GM12873 (cell line): ENCODE measurements around the gene MYL4.

Experiments used
- CTCF ChIP-seq: IDR thresholded peaks from 2 replicates; pipeline ENCODE4 v1.5.1; 2012; ENCODE audit warnings: low read depth, mild to moderate bottlenecking, moderate library complexity, low read length, control low read depth; ENCODE audit not compliant: insufficient read depth; ENCODE audit errors: missing control alignments

The MYL4 gene

GRCh38 chr17:47267354-47267828 lies 58.2 kb downstream of the MYL4 start:
- no peak for TF ChIP-seq CTCF

GRCh38 chr17:47270946-47271705 lies 62.0 kb downstream of the MYL4 start:
- no peak for TF ChIP-seq CTCF

GRCh38 chr17:47272491-47272890 lies 63.3 kb downstream of the MYL4 start:
- TF ChIP-seq CTCF, result no peak

GRCh38 chr17:47273245-47273644 lies 64.1 kb downstream of the MYL4 start:
- no peak for TF ChIP-seq CTCF
